Esophagus muscularis mucosa (tissue), 4 donors: ENCODE data around the gene CCDC167. TPM values are rescaled to one million over a fixed set of nuclear protein-coding genes. Genes with fewer than 3 reads are reported as not detected.

Experiments used
- DNase-seq: peaks from one replicate; pipeline ENCODE4 v3.0.0-alpha.2; 2017; ENCODE audit errors: extremely low spot score
- H3K27ac ChIP-seq, 4 donors: fragments of 200-600 bp; sonication (generic); replicated peaks in 1 of 4; 1 replicate in 3 of 4; 2 replicates in 1 of 4; pipeline ENCODE4 v1.5.1; 2016 to 2019; ENCODE audit warnings: mild to moderate bottlenecking in 1 of 4
- H3K27me3 ChIP-seq, 4 donors: fragments of 200-600 bp; sonication (generic); one replicate each; pipeline versions ENCODE4 v1.5.1 to v1.6.0; 2016 to 2019
- H3K36me3 ChIP-seq, 4 donors: fragments of 200-600 bp; sonication (generic); one replicate each; pipeline ENCODE4 v1.5.1; 2016 to 2019
- H3K4me1 ChIP-seq, 4 donors: fragments of 200-600 bp; sonication (generic); one replicate each; pipeline ENCODE4 v1.5.1; 2016 to 2019
- H3K4me3 ChIP-seq, 4 donors: fragments of 200-600 bp; sonication (generic); 1 replicate in 2 of 4; 2 replicates in 2 of 4; pipeline ENCODE4 v1.5.1; 2016 to 2019; ENCODE audit warnings: mild to moderate bottlenecking in 4 of 4, moderate library complexity in 1 of 4
- H3K9me3 ChIP-seq, 4 donors: fragments of 200-600 bp; sonication (generic); 1 replicate in 3 of 4; 2 replicates in 1 of 4; pipeline ENCODE4 v1.5.1; 2016 to 2019
- EP300 ChIP-seq: sonication (generic); formaldehyde crosslinking; IDR thresholded peaks from one replicate; pipeline ENCODE4 v1.6.1; 2017; ENCODE audit warnings: antibody characterized with exemption
- POLR2A ChIP-seq: fragments of 450-650 bp; IDR thresholded peaks from one replicate; pipeline ENCODE4 v1.6.1; 2017; ENCODE audit warnings: antibody characterized with exemption, moderate library complexity, mild to moderate bottlenecking, low read depth
- POLR2AphosphoS5 ChIP-seq, 2 donors: sonication (generic); formaldehyde crosslinking; IDR thresholded peaks; one replicate each; pipeline ENCODE4 v1.6.1; 2017; ENCODE audit warnings: antibody characterized with exemption in 2 of 2
- WGBS: methylation state at CpG from one replicate; pipeline ENCODE4 v1.1.5; 2018; 5-methylcytosine and 5-hydroxymethylcytosine counted together
- intact Hi-C: fragments of 100-400 bp; cut with DNase I; formaldehyde crosslinking; loops from one replicate; pipeline ENCODE4 v1.15.1; 2023
- total RNA-seq, 4 donors: library from RNA; depleted of rRNA; stranded (reverse); fragments of >200 nt; gene quantifications; one replicate each; pipeline versions ENCODE4 v1.1.0 to v1.2.1, GENCODE V29; 2016
- TF ChIP-seq, protein P1 (sequence below), 3 experiments: fragments of 200-600 bp in 2 of 3; fragments of 450-650 bp in 1 of 3; sonication (generic) in 2 of 3; IDR thresholded peaks; one replicate each; pipeline ENCODE4 v1.5.1; 2017 to 2019; ENCODE audit warnings: antibody characterized with exemption in 3 of 3, mild to moderate bottlenecking in 2 of 3, moderate library complexity in 1 of 3

CCDC167 gene
- total RNA-seq, 4 donors from 2014 or later = 11.1 to 19.1 (median 16.3) TPM

DNA sequence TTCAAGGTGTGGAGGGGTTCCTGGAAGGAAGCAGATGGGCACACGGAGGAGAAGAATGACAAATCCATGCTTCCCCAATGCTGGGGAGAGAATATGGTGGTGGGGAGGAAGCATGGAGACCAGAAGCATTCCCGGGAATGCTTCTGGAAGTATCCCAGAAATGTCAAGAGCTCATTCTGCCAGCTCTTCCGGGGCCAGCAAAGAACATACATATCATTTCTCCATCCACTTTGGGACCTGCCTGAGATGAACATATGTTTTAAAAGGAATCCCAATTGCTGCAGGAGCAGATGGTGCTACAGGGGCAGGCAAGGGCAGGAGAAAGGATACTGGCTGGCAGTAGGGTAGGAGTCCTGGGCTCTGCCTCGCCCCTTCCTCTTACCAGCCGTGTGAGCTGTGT, 37.9 kb upstream of the CCDC167 start:
- 89% methylated on average over 4 of the region's 5 CpGs for WGBS
- no peak overlapping the region for H3K27ac ChIP-seq
- H3K27me3 ChIP-seq = peaks cover 0 to 59% (median 22%) of the 10 kb centered on the region in 4 donors
- H3K36me3 ChIP-seq = no peaks in the 10 kb centered on the region
- no peak overlapping the region for H3K4me3 ChIP-seq
- H3K9me3 ChIP-seq = no peaks in the 10 kb centered on the region
- no peak for DNase-seq
- intact Hi-C loops = no loop called here
- H3K4me1 ChIP-seq = peaks cover 15 to 20% (median 16%) of the 10 kb centered on the region in 4 donors
- TF ChIP-seq POLR2AphosphoS5 (IDR thresholded peaks at IDR 0.05) = no peak
- TF ChIP-seq EP300 = no peak
- TF ChIP-seq, protein P1, sequence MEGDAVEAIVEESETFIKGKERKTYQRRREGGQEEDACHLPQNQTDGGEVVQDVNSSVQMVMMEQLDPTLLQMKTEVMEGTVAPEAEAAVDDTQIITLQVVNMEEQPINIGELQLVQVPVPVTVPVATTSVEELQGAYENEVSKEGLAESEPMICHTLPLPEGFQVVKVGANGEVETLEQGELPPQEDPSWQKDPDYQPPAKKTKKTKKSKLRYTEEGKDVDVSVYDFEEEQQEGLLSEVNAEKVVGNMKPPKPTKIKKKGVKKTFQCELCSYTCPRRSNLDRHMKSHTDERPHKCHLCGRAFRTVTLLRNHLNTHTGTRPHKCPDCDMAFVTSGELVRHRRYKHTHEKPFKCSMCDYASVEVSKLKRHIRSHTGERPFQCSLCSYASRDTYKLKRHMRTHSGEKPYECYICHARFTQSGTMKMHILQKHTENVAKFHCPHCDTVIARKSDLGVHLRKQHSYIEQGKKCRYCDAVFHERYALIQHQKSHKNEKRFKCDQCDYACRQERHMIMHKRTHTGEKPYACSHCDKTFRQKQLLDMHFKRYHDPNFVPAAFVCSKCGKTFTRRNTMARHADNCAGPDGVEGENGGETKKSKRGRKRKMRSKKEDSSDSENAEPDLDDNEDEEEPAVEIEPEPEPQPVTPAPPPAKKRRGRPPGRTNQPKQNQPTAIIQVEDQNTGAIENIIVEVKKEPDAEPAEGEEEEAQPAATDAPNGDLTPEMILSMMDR (IDR thresholded peaks at IDR 0.05) = no peak
- TF ChIP-seq POLR2A = no peak

DNA sequence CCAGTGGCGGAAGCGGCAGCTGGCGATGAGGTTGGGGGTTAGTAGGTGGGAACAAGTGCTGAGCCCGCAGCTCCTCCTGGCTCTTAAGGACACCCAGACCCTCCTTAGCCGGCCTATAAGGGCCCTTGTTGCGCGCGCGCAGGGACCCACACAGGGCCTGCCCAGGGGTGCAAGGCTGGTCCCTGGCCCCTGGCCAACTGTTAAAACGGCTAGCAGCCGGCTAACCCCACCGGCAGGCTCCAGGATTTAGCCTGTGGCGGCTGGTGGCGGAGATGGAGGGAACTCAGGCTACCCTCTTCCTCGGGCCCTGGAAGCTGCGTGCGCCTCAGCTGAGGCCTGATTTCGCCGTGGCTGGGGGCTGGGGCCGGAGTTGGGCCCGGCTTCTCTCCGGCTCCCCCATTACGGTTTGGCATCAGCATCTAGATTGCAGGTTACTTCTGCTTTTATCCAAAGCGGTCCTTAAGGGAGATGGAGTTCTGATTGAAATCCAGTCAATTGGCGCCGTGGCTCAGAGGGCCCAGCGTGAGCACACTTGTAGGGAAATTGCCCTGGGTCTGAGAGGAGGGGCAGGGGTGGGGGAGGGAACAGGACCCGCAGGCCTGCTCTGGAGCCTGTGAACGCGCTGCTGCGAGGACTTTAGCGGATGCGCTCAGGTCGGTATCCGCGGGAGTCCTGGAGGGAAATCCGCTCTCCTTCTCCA, 36.9 kb upstream of the CCDC167 start:
- H3K27me3 ChIP-seq = peaks cover 0 to 68% (median 22%) of the 10 kb centered on the region in 4 donors
- peak overlapping the region; percentile 26 to 45 (median 34) for H3K4me3 ChIP-seq
- intact Hi-C loops = no loop called here
- no peak overlapping the region for H3K27ac ChIP-seq
- H3K36me3 ChIP-seq = no peaks in the 10 kb centered on the region
- 34% methylated on average over 9 of the region's 37 CpGs for WGBS
- H3K4me1 ChIP-seq = peaks cover 15 to 20% (median 16%) of the 10 kb centered on the region in 4 donors
- DNase-seq = no peak
- no peaks in the 10 kb centered on the region for H3K9me3 ChIP-seq
- no peak for TF ChIP-seq POLR2AphosphoS5 (IDR thresholded peaks at IDR 0.05)
- TF ChIP-seq POLR2A = no peak
- TF ChIP-seq, protein P1 (IDR thresholded peaks at IDR 0.05) = no peak
- TF ChIP-seq EP300 = no peak

DNA sequence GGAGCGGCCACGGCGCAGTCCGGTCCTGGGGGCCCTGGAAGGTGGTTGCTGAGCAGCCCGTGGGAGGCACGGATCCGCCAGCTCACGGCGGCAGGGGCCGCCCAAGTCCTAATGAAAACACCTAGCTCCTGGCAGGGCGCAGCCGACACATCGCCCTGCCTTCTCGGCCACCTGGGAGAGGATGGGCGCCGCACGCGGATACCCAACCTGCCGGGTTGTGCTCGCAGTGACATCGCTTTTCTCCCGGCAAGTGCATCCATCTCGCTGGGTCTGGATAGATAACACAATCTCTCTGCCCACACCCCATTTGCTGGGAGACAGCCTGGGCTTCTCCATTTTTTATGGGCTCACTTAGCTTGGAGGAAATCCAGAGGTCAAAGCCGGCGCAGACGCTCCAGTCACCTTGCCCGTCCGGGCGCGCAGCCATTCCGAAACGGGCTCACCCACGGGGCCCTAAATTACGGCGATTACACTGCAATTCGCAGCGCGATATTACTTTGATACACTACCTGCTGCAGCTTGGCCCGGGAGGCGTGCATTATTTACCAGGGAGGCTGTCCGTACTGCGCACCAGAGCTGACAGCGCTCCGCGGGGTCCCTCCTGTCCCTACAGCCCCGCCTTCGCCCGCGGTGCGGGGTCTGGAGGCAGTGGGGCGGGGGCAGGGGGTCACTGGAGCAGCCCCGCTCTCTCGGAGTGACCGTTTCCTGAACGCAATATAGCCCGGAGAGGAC, 36.2 kb upstream of the CCDC167 start:
- DNase-seq = no peak
- Histone ChIP-seq H3K9me3 (no peaks in the 10 kb centered on the region), H3K27me3 (peaks cover 0 to 70% (median 22%) of the 10 kb centered on the region in 4 donors), H3K36me3 (no peaks in the 10 kb centered on the region), H3K4me3 (peak overlapping the region; percentile 26 to 45 (median 34)), H3K4me1 (peaks cover 15 to 20% (median 16%) of the 10 kb centered on the region in 4 donors), H3K27ac (no peak overlapping the region)
- TF ChIP-seq EP300 (no peak), POLR2A (no peak), POLR2AphosphoS5 (IDR thresholded peaks at IDR 0.05) (no peak)
- TF ChIP-seq, protein P1 (IDR thresholded peaks at IDR 0.05) = no peak
- intact Hi-C loops = no loop called here
- WGBS = 2% methylated on average over 22 of the region's 56 CpGs

GRCh38 chr6:37535428-37535758, 35.7 kb upstream of the CCDC167 start:
- no peak for DNase-seq
- 29% methylated on average over 5 of the region's 5 CpGs for WGBS
- H3K4me3 ChIP-seq = peak overlapping the region; percentile 26 to 45 (median 34)
- TF ChIP-seq EP300 = no peak
- TF ChIP-seq, protein P1 (IDR thresholded peaks at IDR 0.05) = no peak
- TF ChIP-seq POLR2AphosphoS5 (IDR thresholded peaks at IDR 0.05) = no peak
- TF ChIP-seq POLR2A = no peak
- H3K9me3 ChIP-seq = no peaks in the 10 kb centered on the region
- peaks cover 0 to 75% (median 22%) of the 10 kb centered on the region in 4 donors for H3K27me3 ChIP-seq
- intact Hi-C loops = no loop called here
- no peak overlapping the region for H3K27ac ChIP-seq
- no peaks in the 10 kb centered on the region for H3K36me3 ChIP-seq
- H3K4me1 ChIP-seq = peaks cover 15 to 20% (median 16%) of the 10 kb centered on the region in 4 donors
